ENCODE results near the gene ACO2.
A peak's percentile ranks its signal among the peaks of the same experiment; 100 is the strongest.
"Not testable (repeated sequence)": the region's sequence is repeated elsewhere in the genome, so short reads cannot be mapped to it uniquely, and the experiment has no call there.

DNA sequence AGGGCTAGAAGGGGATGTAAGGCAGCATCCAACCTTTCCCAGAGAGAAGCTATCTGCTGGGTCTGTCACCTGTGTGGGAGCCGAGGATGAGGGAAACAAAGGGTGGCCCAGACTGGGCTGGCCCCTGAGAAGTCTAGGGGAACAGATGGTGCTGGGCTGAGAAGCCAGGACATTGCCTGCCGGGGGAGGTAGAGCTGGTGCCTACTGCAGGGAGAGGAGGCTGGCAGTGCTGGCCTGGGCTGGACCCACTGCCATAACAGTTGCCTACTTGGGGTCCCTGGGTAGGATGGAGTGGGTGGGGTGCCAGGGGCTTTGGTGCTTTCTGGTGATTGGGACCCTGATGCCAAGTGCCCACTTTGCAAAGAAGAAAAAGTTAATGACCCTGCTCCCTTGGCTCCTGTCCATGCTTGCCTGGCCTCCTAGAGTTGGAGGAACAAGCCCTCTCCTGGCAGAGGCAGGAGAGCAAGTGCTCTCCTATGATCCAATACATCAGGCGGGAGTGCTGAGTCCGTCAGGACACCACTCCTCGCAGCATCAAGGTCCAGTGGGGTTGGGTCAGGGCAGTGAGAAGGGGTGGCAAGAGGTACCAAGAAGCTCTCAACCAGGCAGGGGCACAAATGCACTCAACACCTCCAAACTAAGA lies 34.4 kb upstream of the ACO2 start:
- not testable (repeated sequence) for TF ChIP-seq TAF1 (IDR thresholded peaks at IDR 0.05; ENCODE audit: borderline replicate concordance, insufficient read depth, low read length); FOXP2 (optimal IDR thresholded peaks at IDR 0.05; ENCODE audit: borderline replicate concordance, extremely low read depth, extremely low read length, insufficient read depth)
- 0 out of 2 replicates have a peak, but pooled peaks have one; percentile 22 for TF ChIP-seq POLR2AphosphoS5 (IDR thresholded peaks at IDR 0.05; ENCODE audit: low read depth, low read length)
- TF ChIP-seq, protein P1, sequence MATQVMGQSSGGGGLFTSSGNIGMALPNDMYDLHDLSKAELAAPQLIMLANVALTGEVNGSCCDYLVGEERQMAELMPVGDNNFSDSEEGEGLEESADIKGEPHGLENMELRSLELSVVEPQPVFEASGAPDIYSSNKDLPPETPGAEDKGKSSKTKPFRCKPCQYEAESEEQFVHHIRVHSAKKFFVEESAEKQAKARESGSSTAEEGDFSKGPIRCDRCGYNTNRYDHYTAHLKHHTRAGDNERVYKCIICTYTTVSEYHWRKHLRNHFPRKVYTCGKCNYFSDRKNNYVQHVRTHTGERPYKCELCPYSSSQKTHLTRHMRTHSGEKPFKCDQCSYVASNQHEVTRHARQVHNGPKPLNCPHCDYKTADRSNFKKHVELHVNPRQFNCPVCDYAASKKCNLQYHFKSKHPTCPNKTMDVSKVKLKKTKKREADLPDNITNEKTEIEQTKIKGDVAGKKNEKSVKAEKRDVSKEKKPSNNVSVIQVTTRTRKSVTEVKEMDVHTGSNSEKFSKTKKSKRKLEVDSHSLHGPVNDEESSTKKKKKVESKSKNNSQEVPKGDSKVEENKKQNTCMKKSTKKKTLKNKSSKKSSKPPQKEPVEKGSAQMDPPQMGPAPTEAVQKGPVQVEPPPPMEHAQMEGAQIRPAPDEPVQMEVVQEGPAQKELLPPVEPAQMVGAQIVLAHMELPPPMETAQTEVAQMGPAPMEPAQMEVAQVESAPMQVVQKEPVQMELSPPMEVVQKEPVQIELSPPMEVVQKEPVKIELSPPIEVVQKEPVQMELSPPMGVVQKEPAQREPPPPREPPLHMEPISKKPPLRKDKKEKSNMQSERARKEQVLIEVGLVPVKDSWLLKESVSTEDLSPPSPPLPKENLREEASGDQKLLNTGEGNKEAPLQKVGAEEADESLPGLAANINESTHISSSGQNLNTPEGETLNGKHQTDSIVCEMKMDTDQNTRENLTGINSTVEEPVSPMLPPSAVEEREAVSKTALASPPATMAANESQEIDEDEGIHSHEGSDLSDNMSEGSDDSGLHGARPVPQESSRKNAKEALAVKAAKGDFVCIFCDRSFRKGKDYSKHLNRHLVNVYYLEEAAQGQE (IDR thresholded peaks at IDR 0.05; ENCODE audit: insufficient read depth in 1 of 2, low read depth in 2 of 2, low read length in 2 of 2) = not testable (repeated sequence)
